Heart right ventricle (tissue), 16 donors: ENCODE measurements around the gene TAF11L9. TPM values are rescaled to one million over a fixed set of nuclear protein-coding genes. Genes with fewer than 3 reads are reported as not detected.
"Not testable (repeated sequence)": the region's sequence is repeated elsewhere in the genome, so short reads cannot be mapped to it uniquely, and the experiment has no call there.

Experiments
- ATAC-seq, 8 donors: fragments of 200-7000 bp; cut with Tn5 transposase; one replicate each; pipeline ENCODE4 v1.9.1; 2020; ENCODE audit warnings: mild to moderate bottlenecking in 8 of 8, moderate library complexity in 8 of 8, moderate number of reproducible peaks in 1 of 8
- DNase-seq, 2 donors: peaks; one replicate each; pipeline ENCODE4 v3.0.0-alpha.2; 2020
- H3K27ac ChIP-seq, 10 donors: fragments of 200-600 bp; sonication (generic) in 2 of 10; one replicate each; pipeline versions ENCODE4 v1.5.0 to v1.8.0; 2020 to 2022; ENCODE audit warnings: mild to moderate bottlenecking in 3 of 10
- H3K27me3 ChIP-seq, 7 donors: fragments of 200-600 bp; one replicate each; pipeline ENCODE4 v1.8.0; 2021 to 2022; ENCODE audit warnings: mild to moderate bottlenecking in 2 of 7
- H3K36me3 ChIP-seq, 9 donors: fragments of 200-600 bp; sonication (generic) in 1 of 9; one replicate each; pipeline versions ENCODE4 v1.5.0 to v1.8.0; 2020 to 2022; ENCODE audit warnings: mild to moderate bottlenecking in 2 of 9
- H3K4me1 ChIP-seq, 9 donors: fragments of 200-600 bp; sonication (generic) in 1 of 9; one replicate each; pipeline versions ENCODE4 v1.5.0 to v1.8.0; 2020 to 2022; ENCODE audit warnings: mild to moderate bottlenecking in 4 of 9
- H3K4me3 ChIP-seq, 10 donors: fragments of 200-600 bp; sonication (generic) in 2 of 10; one replicate each; pipeline versions ENCODE4 v1.5.0 to v1.8.0; 2020 to 2022; ENCODE audit warnings: mild to moderate bottlenecking in 7 of 10, moderate library complexity in 2 of 10
- H3K9me3 ChIP-seq, 11 donors: fragments of 200-600 bp in 10 of 11; sonication (generic) in 2 of 11; one replicate each; pipeline versions ENCODE4 v1.5.0 to v1.8.0; 2013 to 2022; ENCODE audit warnings: mild to moderate bottlenecking in 2 of 11, control low read depth in 1 of 11, moderate library complexity in 1 of 11
- CTCF ChIP-seq, 9 donors: fragments of 200-600 bp; sonication (generic) in 2 of 9; IDR thresholded peaks; one replicate each; pipeline versions ENCODE4 v1.5.0 to v1.8.0; 2021 to 2022; ENCODE audit warnings: antibody characterized with exemption in 9 of 9, mild to moderate bottlenecking in 5 of 9, moderate library complexity in 1 of 9
- WGBS, 2 donors: extraction: QIAGEN DNeasy Blood & Tissue Kit; methylation state at CpG; one replicate each; pipeline ENCODE4 v1.1.7; 2013; ENCODE audit warnings: inconsistent platforms in 1 of 2; 5-methylcytosine and 5-hydroxymethylcytosine counted together
- intact Hi-C, 10 donors: fragments of 100-400 bp; cut with DNase I; formaldehyde crosslinking; loops; one replicate each; pipeline versions ENCODE4 v1.11.1 to v1.14.2; 2022
- long read RNA-seq, 3 donors: library from polyadenylated mRNA; unstranded; transcript quantifications; one replicate each; pipeline ENCODE4 v2.0.0, GENCODE V29; 2020 to 2021
- polyA plus RNA-seq, 2 donors: library from polyadenylated mRNA; stranded (reverse); fragments of 200-250 nt; gene quantifications; one replicate each; pipeline ENCODE4 v1.2.3, GENCODE V29; 2013
- total RNA-seq, 10 donors: library from RNA; stranded (reverse); fragmentation: NEBNext Ultra II Directional in 3 of 10; extraction: Animal tissue kit (Norgen Biotek cat#: 25700) in 3 of 10; gene quantifications; one replicate each; pipeline versions ENCODE4 v1.2.1 to v1.2.4, GENCODE V29; 2021 to 2023
- donor health status: Arrhythmogenic right ventricular cardiomyopathy.
- donor health status: ischemic (EF 13 %, LVEDD 7.1; RV severe dilation, severe dysfunction).
- donor health status: healthy with polysubstance abuse.
- donor health status: DM: no; HTN: yes; CAD: no.
- donor health status: DM: no; HTN: no; CAD: no.
- donor health status: ischemic (EF 25% LVEDD 6.9; RV normal size, moderate dysfunction).
- donor health status: ischemic (EF 25% LVEDD 5.7; RV mildly dilated, moderate dysfunction).
- donor health status: healthy.
- donor health status: DM: yes; HTN: yes; CAD: no.
- donor health status: Ischemic cardiomyopathy.
- donor health status: ischemic (EF 35%, LVEDD 5.7; RV mildly dilated, moderate dysfunction).
- donor health status: nonischemic (EF 11% LVEDD 7.7; RV severe dilation, severe dysfunction).
- donor health status: DM: yes; HTN: yes; CAD: no.
- donor health status: PGD.
- donor health status: ischemic (EF 29% LVEDD 5.4; RV normal size, mild dysfunction).
- donor health status: nonischemic (EF 23%, LVEDD 6.1; RV moderate dilation, normal function).

Gene TAF11L9
- total RNA-seq: not detected
- polyA plus RNA-seq: not detected
- long read RNA-seq, donor 1: 0 reads
- long read RNA-seq, donor 2: 0 reads
- long read RNA-seq, donor 3: 0 reads

- DNase-seq, intact Hi-C loops, H3K4me1 ChIP-seq, H3K27ac ChIP-seq, ATAC-seq, H3K36me3 ChIP-seq, H3K4me3 ChIP-seq, H3K27me3 ChIP-seq, H3K9me3 ChIP-seq: not testable (repeated sequence)
- WGBS, 2 donors: 89 to 94% methylated on average over 6 to 10 of the region's 15 CpGs
These were observed at the start of gene TAF11L9 for GRCh38 chr5:17594255-17594654. Gene TAF11L9, minus strand, starts transcription at chr5:17594394.

- H3K9me3 ChIP-seq: no peaks in the 10 kb centered on the region
- no peaks in the 10 kb centered on the region for H3K27me3 ChIP-seq
- ATAC-seq (no peak), DNase-seq (no peak)
- H3K4me3 ChIP-seq: no peak within 1 kb of the TSS
- no peak within 1 kb of the TSS for H3K27ac ChIP-seq
- intact Hi-C loops: no loop called here
- H3K36me3 ChIP-seq: no peaks in the 10 kb centered on the region
- no peak for TF ChIP-seq CTCF (IDR thresholded peaks at IDR 0.05)
- WGBS, 2 donors: 79 to 92% methylated on average over 5 of the region's 5 CpGs
- no peaks in the 10 kb centered on the region for H3K4me1 ChIP-seq
These were observed 40.0 kb upstream of the TAF11L9 start, which contains the start of gene TAF11L14 for GRCh38 chr5:17634160-17634559. Gene TAF11L14, plus strand, starts transcription at chr5:17634460.

GRCh38 chr5:17631788-17632187 is 37.6 kb upstream of the TAF11L9 start, which contains the start of gene TAF11L13:
Gene TAF11L13, plus strand, starts transcription at chr5:17632088.
- H3K27ac ChIP-seq, intact Hi-C loops, ATAC-seq, DNase-seq, H3K4me3 ChIP-seq, H3K4me1 ChIP-seq, H3K9me3 ChIP-seq, H3K27me3 ChIP-seq, H3K36me3 ChIP-seq: not testable (repeated sequence)
- WGBS, 2 donors: 69 to 87% methylated on average over 7 of the region's 12 CpGs

GRCh38 chr5:17625686-17626085 is 31.5 kb upstream of the TAF11L9 start:
- ATAC-seq (no peak), DNase-seq (no peak)
- intact Hi-C loops: no loop called here
- 81 to 88% methylated on average over 11 of the region's 11 CpGs for WGBS, 2 donors
- no peak overlapping the region for H3K27ac ChIP-seq
- H3K4me1 ChIP-seq: no peaks in the 10 kb centered on the region
- H3K4me3 ChIP-seq: no peak overlapping the region
- H3K36me3 ChIP-seq: no peaks in the 10 kb centered on the region
- no peaks in the 10 kb centered on the region for H3K27me3 ChIP-seq
- H3K9me3 ChIP-seq: no peaks in the 10 kb centered on the region
- no peak for TF ChIP-seq CTCF (IDR thresholded peaks at IDR 0.05)

- no peak for ATAC-seq
- no peak overlapping the region for H3K4me3 ChIP-seq
- H3K4me1 ChIP-seq: no peaks in the 10 kb centered on the region
- H3K27ac ChIP-seq: no peak overlapping the region
- H3K27me3 ChIP-seq: peaks cover 0 to 4% (median 0%) of the 10 kb centered on the region in 7 donors
- no peak for TF ChIP-seq CTCF (IDR thresholded peaks at IDR 0.05)
- H3K9me3 ChIP-seq: peaks cover 0 to 4% (median 0%) of the 10 kb centered on the region in 11 donors
- intact Hi-C loops: no loop called here
- H3K36me3 ChIP-seq: no peaks in the 10 kb centered on the region
- WGBS, 2 donors: 83 to 84% methylated on average over 17 of the region's 17 CpGs
- DNase-seq: no peak
These were observed 26.4 kb upstream of the TAF11L9 start for GRCh38 chr5:17620627-17621026.
